CD14-positive monocyte (primary cell): ENCODE results near the gene SLC17A2. TPM values are rescaled to one million over a fixed set of nuclear protein-coding genes. Genes with fewer than 3 reads are reported as not detected.
"Not testable (repeated sequence)": the region's sequence is repeated elsewhere in the genome, so short reads cannot be mapped to it uniquely, and the experiment has no call there.

Experiments used
- DNase-seq, 3 donors: peaks; one replicate each; pipeline ENCODE4 v3.0.0-alpha.2; 2011 to 2022
- H2AFZ ChIP-seq: 2 replicates; pipeline ENCODE4 v1.6.0; 2012; ENCODE audit warnings: mild to moderate bottlenecking, low read depth, low read length, inconsistent platforms; ENCODE audit not compliant: insufficient read depth, poor library complexity, severe bottlenecking
- H3K27ac ChIP-seq, 2 donors: 1 replicate in 1 of 2; 2 replicates in 1 of 2; pipeline ENCODE4 v1.5.1; 2012 to 2013; ENCODE audit warnings: low read length in 2 of 2, control low read depth in 1 of 2, inconsistent platforms in 1 of 2, low read depth in 1 of 2, mild to moderate bottlenecking in 1 of 2
- H3K27me3 ChIP-seq, 2 donors: one replicate each; pipeline versions ENCODE4 v1.6.0 to v1.6.1; 2011 to 2013; ENCODE audit warnings: low read length in 2 of 2; ENCODE audit not compliant: control insufficient read depth in 2 of 2, insufficient read depth in 2 of 2
- H3K36me3 ChIP-seq, 2 donors: replicated peaks in 1 of 2; 1 replicate in 1 of 2; 2 replicates in 1 of 2; pipeline versions ENCODE4 v1.5.1 to v1.6.1; 2012 to 2013; ENCODE audit warnings: low read length in 2 of 2, control low read depth in 1 of 2, inconsistent platforms in 1 of 2, mild to moderate bottlenecking in 1 of 2; ENCODE audit not compliant: insufficient read depth in 2 of 2, control insufficient read depth in 1 of 2
- H3K4me1 ChIP-seq, 2 donors: 1 replicate in 1 of 2; 2 replicates in 1 of 2; pipeline versions ENCODE4 v1.5.1 to v1.6.1; 2012 to 2013; ENCODE audit warnings: low read length in 2 of 2, control low read depth in 1 of 2, inconsistent platforms in 1 of 2, mild to moderate bottlenecking in 1 of 2, moderate library complexity in 1 of 2; ENCODE audit not compliant: insufficient read depth in 2 of 2, control insufficient read depth in 1 of 2
- H3K4me2 ChIP-seq: replicated peaks from 2 replicates; pipeline ENCODE3; 2012; ENCODE audit warnings: low read length, moderate library complexity, mild to moderate bottlenecking; ENCODE audit not compliant: poor library complexity, severe bottlenecking; ENCODE audit errors: extremely low read depth
- H3K4me3 ChIP-seq, 3 experiments: fragments of 200-600 bp in 1 of 3; sonication (generic) in 1 of 3; replicated peaks in 1 of 3; 1 replicate in 2 of 3; 2 replicates in 1 of 3; pipeline ENCODE4 v1.5.1; 2011 to 2013; ENCODE audit warnings: low read length in 3 of 3, mild to moderate bottlenecking in 3 of 3, control low read depth in 2 of 3, low read depth in 2 of 3, inconsistent platforms in 1 of 3, moderate library complexity in 1 of 3
- H3K79me2 ChIP-seq: 2 replicates; pipeline ENCODE4 v1.6.0; 2012; ENCODE audit warnings: mild to moderate bottlenecking, control low read depth, inconsistent platforms, low read length, moderate library complexity; ENCODE audit not compliant: insufficient read depth
- H3K9ac ChIP-seq: 2 replicates; pipeline ENCODE4 v1.6.0; 2017; ENCODE audit warnings: low read length, mild to moderate bottlenecking; ENCODE audit not compliant: insufficient read depth, poor library complexity, severe bottlenecking
- H3K9me3 ChIP-seq, 2 donors: replicated peaks in 1 of 2; 1 replicate in 1 of 2; 2 replicates in 1 of 2; pipeline versions ENCODE4 v1.5.1 to v1.6.1; 2012 to 2013; ENCODE audit warnings: low read length in 2 of 2, control low read depth in 1 of 2; ENCODE audit not compliant: control insufficient read depth in 1 of 2, insufficient read depth in 1 of 2
- H4K20me1 ChIP-seq: 2 replicates; pipeline ENCODE4 v1.6.0; 2012; ENCODE audit warnings: mild to moderate bottlenecking, low read length, control low read depth, moderate library complexity; ENCODE audit not compliant: insufficient read depth
- H3K27ac Mint-ChIP-seq, 7 donors: one replicate each; pipeline ENCODE4 v1.8.0; 2020; ENCODE audit warnings: mild to moderate bottlenecking in 7 of 7, mixed read lengths in 7 of 7, moderate library complexity in 6 of 7, inconsistent platforms in 2 of 7
- H3K27me3 Mint-ChIP-seq, 3 donors: one replicate each; pipeline ENCODE4 v1.8.0; 2021 to 2022; ENCODE audit warnings: low read depth in 3 of 3, mild to moderate bottlenecking in 3 of 3, mixed read lengths in 3 of 3, moderate library complexity in 3 of 3, inconsistent platforms in 1 of 3
- H3K36me3 Mint-ChIP-seq, 2 donors: one replicate each; pipeline ENCODE4 v1.8.0; 2020; ENCODE audit warnings: mixed read lengths in 2 of 2, inconsistent platforms in 1 of 2, mild to moderate bottlenecking in 1 of 2
- H3K4me1 Mint-ChIP-seq: one replicate; pipeline ENCODE4 v1.8.0; 2020; ENCODE audit warnings: mild to moderate bottlenecking, mixed read lengths
- H3K4me3 Mint-ChIP-seq, 2 donors: one replicate each; pipeline ENCODE4 v1.8.0; 2020; ENCODE audit warnings: mild to moderate bottlenecking in 2 of 2, mixed read lengths in 2 of 2, moderate library complexity in 1 of 2
- H3K9me3 Mint-ChIP-seq, 7 donors: one replicate each; pipeline ENCODE4 v1.8.0; 2020 to 2022; ENCODE audit warnings: mixed read lengths in 7 of 7, mild to moderate bottlenecking in 6 of 7, moderate library complexity in 6 of 7, inconsistent platforms in 2 of 7
- WGBS: methylation state at CpG from one replicate; pipeline ENCODE4 v1.1.5; 2013; ENCODE audit warnings: missing lambda C conversion rate; ENCODE audit not compliant: insufficient coverage; 5-methylcytosine and 5-hydroxymethylcytosine counted together
- intact Hi-C, 2 donors: fragments of 100-400 bp; cut with micrococcal nuclease; formaldehyde crosslinking; loops; one replicate each; pipeline versions ENCODE4 v1.15.0 to v1.15.1; 2023
- polyA plus RNA-seq, 3 donors: library from polyadenylated mRNA; depleted of rRNA in 1 of 3; unstranded in 2 of 3; stranded (reverse) in 1 of 3; fragments of 300-500 nt in 2 of 3; fragments of >200 nt in 1 of 3; fragmentation: Illumina TruSeq in 2 of 3; gene quantifications; 1 replicate in 2 of 3; 2 replicates in 1 of 3; pipeline ENCODE4 v1.2.3, GENCODE V29; 2012 to 2021
- TF ChIP-seq, protein P1 (sequence below): fragments of 200-600 bp; IDR thresholded peaks from one replicate; pipeline ENCODE4 v1.8.0; 2022; ENCODE audit warnings: antibody characterized with exemption, mild to moderate bottlenecking

The SLC17A2 gene
- polyA plus RNA-seq, 3 donors, result not detected

DNA sequence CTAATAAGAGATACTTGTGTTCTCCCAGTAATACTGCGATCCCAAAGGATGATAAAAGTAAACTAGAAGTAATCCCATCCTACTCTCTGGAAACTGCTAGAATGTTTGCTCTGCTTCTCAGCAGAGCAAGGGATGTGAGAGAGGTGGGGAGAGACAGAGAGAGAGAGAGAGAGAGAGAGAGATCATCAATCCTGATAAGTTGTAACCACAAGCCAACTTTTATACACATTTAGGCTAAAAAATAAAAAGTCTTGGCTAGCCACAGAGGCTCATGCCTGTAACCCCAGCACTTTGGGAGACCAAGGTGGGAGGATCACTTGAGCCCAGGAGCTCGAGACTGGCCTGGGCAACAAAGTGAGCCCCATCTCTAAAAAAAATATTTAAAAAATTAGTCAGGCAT, 16.1 kb upstream of the SLC17A2 start:
- Histone ChIP-seq H4K20me1 (no peaks in the 10 kb centered on the region), H3K79me2 (no peaks in the 10 kb centered on the region), H3K9ac (no peak overlapping the region), H3K4me2 (no peak overlapping the region), H3K36me3 (no peaks in the 10 kb centered on the region), H3K4me3 (no peak overlapping the region), H3K4me1 (no peaks in the 10 kb centered on the region), H2AFZ (no peak overlapping the region), H3K27ac (no peak overlapping the region), H3K9me3 (no peaks in the 10 kb centered on the region), H3K27me3 (no peaks in the 10 kb centered on the region)
- WGBS, result no CpG with 5 or more reads among the region's 2 CpGs
- H3K9me3 Mint-ChIP-seq, result peaks cover 0 to 5% (median 3%) of the 10 kb centered on the region in 7 donors
- no peak overlapping the region for H3K4me3 Mint-ChIP-seq
- H3K27me3 Mint-ChIP-seq, result peaks cover 1 to 7% (median 1%) of the 10 kb centered on the region in 3 donors
- TF ChIP-seq, protein P1, sequence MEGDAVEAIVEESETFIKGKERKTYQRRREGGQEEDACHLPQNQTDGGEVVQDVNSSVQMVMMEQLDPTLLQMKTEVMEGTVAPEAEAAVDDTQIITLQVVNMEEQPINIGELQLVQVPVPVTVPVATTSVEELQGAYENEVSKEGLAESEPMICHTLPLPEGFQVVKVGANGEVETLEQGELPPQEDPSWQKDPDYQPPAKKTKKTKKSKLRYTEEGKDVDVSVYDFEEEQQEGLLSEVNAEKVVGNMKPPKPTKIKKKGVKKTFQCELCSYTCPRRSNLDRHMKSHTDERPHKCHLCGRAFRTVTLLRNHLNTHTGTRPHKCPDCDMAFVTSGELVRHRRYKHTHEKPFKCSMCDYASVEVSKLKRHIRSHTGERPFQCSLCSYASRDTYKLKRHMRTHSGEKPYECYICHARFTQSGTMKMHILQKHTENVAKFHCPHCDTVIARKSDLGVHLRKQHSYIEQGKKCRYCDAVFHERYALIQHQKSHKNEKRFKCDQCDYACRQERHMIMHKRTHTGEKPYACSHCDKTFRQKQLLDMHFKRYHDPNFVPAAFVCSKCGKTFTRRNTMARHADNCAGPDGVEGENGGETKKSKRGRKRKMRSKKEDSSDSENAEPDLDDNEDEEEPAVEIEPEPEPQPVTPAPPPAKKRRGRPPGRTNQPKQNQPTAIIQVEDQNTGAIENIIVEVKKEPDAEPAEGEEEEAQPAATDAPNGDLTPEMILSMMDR, result no peak
- H3K36me3 Mint-ChIP-seq, result no peaks in the 10 kb centered on the region
- no peak overlapping the region for H3K27ac Mint-ChIP-seq
- no peak for DNase-seq
- no peaks in the 10 kb centered on the region for H3K4me1 Mint-ChIP-seq
- intact Hi-C loops, result no loop called here

DNA sequence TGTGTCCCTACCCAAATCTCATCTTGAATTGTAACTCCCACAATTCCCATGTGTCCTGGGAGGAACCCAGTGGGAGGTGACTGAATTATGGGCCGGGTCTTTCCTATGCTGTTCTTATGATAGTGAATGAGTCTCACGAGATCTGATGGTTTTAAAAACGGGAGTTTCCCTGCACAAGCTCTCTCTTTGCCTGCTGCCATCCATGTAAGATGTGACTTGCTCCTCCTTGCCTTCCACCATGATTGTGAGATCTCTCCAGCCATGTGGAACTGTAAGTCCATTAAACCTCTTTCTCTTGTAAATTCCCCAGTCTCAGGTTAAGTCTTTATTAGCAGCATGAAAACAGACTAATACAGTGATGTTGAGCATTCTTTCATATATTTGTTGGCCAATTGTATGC, 15.2 kb upstream of the SLC17A2 start:
- intact Hi-C loops, H3K79me2 ChIP-seq, H3K9me3 ChIP-seq, H3K9me3 Mint-ChIP-seq, H3K4me1 Mint-ChIP-seq, DNase-seq, H3K4me3 Mint-ChIP-seq, H3K36me3 Mint-ChIP-seq, H3K27me3 ChIP-seq, H4K20me1 ChIP-seq, H3K4me1 ChIP-seq, H2AFZ ChIP-seq, H3K36me3 ChIP-seq, H3K9ac ChIP-seq, H3K27me3 Mint-ChIP-seq, H3K4me3 ChIP-seq, H3K4me2 ChIP-seq, H3K27ac ChIP-seq: not testable (repeated sequence)
- H3K27ac Mint-ChIP-seq, result peak overlapping the region in 1 of 7 donors; percentile 37
- WGBS, result no CpG with 5 or more reads among the region's 3 CpGs
